ENCODE results near the gene TXNIP. TPM values are rescaled to one million over a fixed set of nuclear protein-coding genes. Genes with fewer than 3 reads are reported as not detected.

Gene TXNIP
- total RNA-seq, 1 donor from 2014 or later = 39.1 TPM

- H3K4me3 Mint-ChIP-seq (ENCODE audit: low read depth) = no peak overlapping the region
- peaks cover 59% of the 10 kb centered on the region for H3K4me1 Mint-ChIP-seq (ENCODE audit: low read depth)
- H3K9me3 Mint-ChIP-seq = no peaks in the 10 kb centered on the region
- no peak for DNase-seq (ENCODE audit: low spot score)
- H3K27ac Mint-ChIP-seq = no peak overlapping the region
- peaks cover 32% of the 10 kb centered on the region for H3K36me3 Mint-ChIP-seq (ENCODE audit: low read depth)
- no peaks in the 10 kb centered on the region for H3K27me3 Mint-ChIP-seq (ENCODE audit: low read depth)
- intact Hi-C loops (cut with micrococcal nuclease) = no loop called here
These were observed 42.5 kb downstream of the TXNIP start for GRCh38 chr1:145953861-145954260.

- Mint-ChIP-seq H3K27ac (no peak overlapping the region), H3K27me3 (ENCODE audit: low read depth) (no peaks in the 10 kb centered on the region), H3K9me3 (no peaks in the 10 kb centered on the region), H3K36me3 (ENCODE audit: low read depth) (peaks cover 32% of the 10 kb centered on the region), H3K4me3 (ENCODE audit: low read depth) (no peak overlapping the region), H3K4me1 (ENCODE audit: low read depth) (peaks cover 50% of the 10 kb centered on the region)
- no peak for DNase-seq (ENCODE audit: low spot score)
- intact Hi-C loops (cut with micrococcal nuclease) = no loop called here
These were observed 43.5 kb downstream of the TXNIP start for GRCh38 chr1:145952903-145953302.

GRCh38 chr1:145951526-145951925, 44.9 kb downstream of the TXNIP start:
- Mint-ChIP-seq H3K9me3 (no peaks in the 10 kb centered on the region), H3K27me3 (ENCODE audit: low read depth) (no peaks in the 10 kb centered on the region), H3K27ac (no peak overlapping the region), H3K36me3 (ENCODE audit: low read depth) (peaks cover 39% of the 10 kb centered on the region), H3K4me1 (ENCODE audit: low read depth) (peaks cover 46% of the 10 kb centered on the region), H3K4me3 (ENCODE audit: low read depth) (no peak overlapping the region)
- intact Hi-C loops (cut with micrococcal nuclease) = no loop called here
- DNase-seq (ENCODE audit: low spot score) = no peak

DNA sequence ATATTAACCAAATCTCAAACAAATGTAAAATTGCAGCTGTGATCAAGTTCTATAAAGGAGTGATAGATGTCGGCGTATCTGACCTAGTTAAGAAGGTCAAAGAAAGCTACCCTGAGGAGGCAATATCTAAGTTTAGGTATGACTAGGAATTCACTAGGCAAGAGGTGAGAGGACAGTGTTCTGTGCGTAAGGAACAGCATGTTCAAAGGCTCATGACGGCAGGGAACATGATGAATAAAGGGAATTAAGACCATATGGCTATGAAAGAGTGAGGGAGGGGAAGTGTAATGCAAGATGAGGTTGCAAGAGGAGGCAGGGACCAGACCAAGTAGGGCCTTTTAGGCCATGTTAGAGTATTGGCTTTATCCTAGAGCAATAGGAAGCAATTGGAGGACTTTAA, 47.2 kb downstream of the TXNIP start:
- Mint-ChIP-seq H3K4me1 (ENCODE audit: low read depth) (peaks cover 26% of the 10 kb centered on the region), H3K27ac (no peak overlapping the region)
- intact Hi-C loops (cut with micrococcal nuclease) = no loop called here

DNA sequence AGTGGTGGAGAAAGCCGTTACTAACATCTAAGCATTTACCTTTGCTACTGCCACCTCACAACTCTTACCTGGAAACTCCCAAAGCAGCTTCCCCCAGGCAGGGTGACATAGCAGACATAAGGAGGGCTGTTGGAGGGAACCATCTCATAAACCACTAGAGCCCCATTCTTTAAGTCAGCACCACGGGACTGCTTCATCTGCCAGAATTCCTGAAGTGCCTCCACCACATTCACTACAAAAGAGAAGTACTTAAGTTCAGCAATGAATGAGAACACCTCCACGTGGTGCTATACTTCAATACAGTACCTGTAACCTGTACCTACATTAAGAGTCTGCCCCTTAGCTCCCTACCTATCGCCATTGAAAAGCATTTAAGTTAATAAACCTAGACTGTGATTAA, 48.8 kb downstream of the TXNIP start:
- Mint-ChIP-seq H3K36me3 (ENCODE audit: low read depth) (peaks cover 48% of the 10 kb centered on the region), H3K27me3 (ENCODE audit: low read depth) (no peaks in the 10 kb centered on the region), H3K4me3 (ENCODE audit: low read depth) (no peak overlapping the region), H3K27ac (no peak overlapping the region), H3K9me3 (no peaks in the 10 kb centered on the region), H3K4me1 (ENCODE audit: low read depth) (peaks cover 25% of the 10 kb centered on the region)
- no peak for DNase-seq (ENCODE audit: low spot score)
- intact Hi-C loops (cut with micrococcal nuclease) = no loop called here

More for the DNA sequence above, 47.2 kb downstream of the TXNIP start:
- Mint-ChIP-seq H3K4me3 (ENCODE audit: low read depth) (no peak overlapping the region), H3K27me3 (ENCODE audit: low read depth) (no peaks in the 10 kb centered on the region), H3K9me3 (no peaks in the 10 kb centered on the region), H3K36me3 (ENCODE audit: low read depth) (peaks cover 45% of the 10 kb centered on the region)
- no peak for DNase-seq (ENCODE audit: low spot score)

- intact Hi-C loops (cut with micrococcal nuclease) = no loop called here
- Mint-ChIP-seq H3K9me3 (no peaks in the 10 kb centered on the region), H3K36me3 (ENCODE audit: low read depth) (peaks cover 46% of the 10 kb centered on the region), H3K27ac (no peak overlapping the region), H3K4me1 (ENCODE audit: low read depth) (peaks cover 18% of the 10 kb centered on the region), H3K27me3 (ENCODE audit: low read depth) (no peaks in the 10 kb centered on the region), H3K4me3 (ENCODE audit: low read depth) (no peak overlapping the region)
- no peak for DNase-seq (ENCODE audit: low spot score)
These were observed 49.8 kb downstream of the TXNIP start for GRCh38 chr1:145946477-145946986.

DNA sequence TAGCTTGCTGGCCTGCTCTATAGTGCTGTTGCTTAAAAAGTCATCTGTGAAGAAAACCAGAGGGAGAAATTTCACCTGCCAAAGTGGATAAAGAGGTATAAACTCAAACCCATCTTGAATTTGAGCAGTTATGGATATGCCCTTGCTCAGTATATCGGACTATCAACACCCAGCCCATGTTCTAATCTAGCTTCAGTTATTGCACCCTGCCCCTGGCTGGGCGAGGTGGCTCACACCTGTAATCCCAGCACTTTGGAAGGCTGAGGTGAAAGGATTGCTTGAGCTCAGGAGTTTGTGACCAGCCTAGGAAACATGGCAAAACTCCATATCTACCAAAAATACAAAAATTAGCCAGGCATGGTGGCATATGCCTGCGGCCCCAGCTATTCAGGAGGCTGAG, 51.8 kb downstream of the TXNIP start:
- no peaks in the 10 kb centered on the region for H3K27me3 Mint-ChIP-seq (ENCODE audit: low read depth)
- peaks cover 5% of the 10 kb centered on the region for H3K4me1 Mint-ChIP-seq (ENCODE audit: low read depth)
- peaks cover 38% of the 10 kb centered on the region for H3K36me3 Mint-ChIP-seq (ENCODE audit: low read depth)
- DNase-seq (ENCODE audit: low spot score) = no peak
- no peak overlapping the region for H3K4me3 Mint-ChIP-seq (ENCODE audit: low read depth)
- H3K9me3 Mint-ChIP-seq = no peaks in the 10 kb centered on the region
- no peak overlapping the region for H3K27ac Mint-ChIP-seq
- intact Hi-C loops (cut with micrococcal nuclease) = no loop called here

- Mint-ChIP-seq H3K4me1 (ENCODE audit: low read depth) (peaks cover 2% of the 10 kb centered on the region), H3K27me3 (ENCODE audit: low read depth) (no peaks in the 10 kb centered on the region), H3K4me3 (ENCODE audit: low read depth) (no peak overlapping the region), H3K36me3 (ENCODE audit: low read depth) (peaks cover 43% of the 10 kb centered on the region), H3K27ac (no peak overlapping the region), H3K9me3 (no peaks in the 10 kb centered on the region)
- no peak for DNase-seq (ENCODE audit: low spot score)
- intact Hi-C loops (cut with micrococcal nuclease) = no loop called here
These were observed 53.5 kb downstream of the TXNIP start for GRCh38 chr1:145942871-145943270.

Other genes starting within 250 kb of the TXNIP start
- gene RNF115, start 172.5 kb downstream of the TXNIP start, total RNA-seq = 15.5 TPM in 2 replicates
- 31.6 and 33.4 TPM in 2 replicates for gene POLR3C, start 172.4 kb downstream of the TXNIP start, total RNA-seq
- gene NUDT17, start 150.9 kb downstream of the TXNIP start, total RNA-seq = 2.6 and 3.4 TPM in 2 replicates
- gene PIAS3, start 137.5 kb downstream of the TXNIP start, total RNA-seq = 21.1 and 21.3 TPM in 2 replicates
- gene ANKRD35, start 110.7 kb downstream of the TXNIP start, total RNA-seq = 0.23 and 0.37 TPM in 2 replicates
- 0.89 and 1.1 TPM in 2 replicates for gene ITGA10, start 86.5 kb downstream of the TXNIP start, total RNA-seq
- 22.1 and 23.4 TPM in 2 replicates for gene PEX11B, start 77.9 kb downstream of the TXNIP start, total RNA-seq
- gene RBM8A, start 69.1 kb downstream of the TXNIP start, total RNA-seq = 270 and 287 TPM in 2 replicates
- gene LIX1L, start 38.6 kb downstream of the TXNIP start, total RNA-seq = 38.1 and 39.4 TPM in 2 replicates
- gene ANKRD34A, start 32.0 kb downstream of the TXNIP start, total RNA-seq = 4.1 TPM in 2 replicates
- 13.2 and 14.7 TPM in 2 replicates for gene POLR3GL, start 31.9 kb downstream of the TXNIP start, total RNA-seq
- not detected in 2 replicates for gene HJV, start 25.2 kb upstream of the TXNIP start, total RNA-seq
- 4.2 and 4.9 TPM in 2 replicates for gene NBPF10, start 148.2 kb upstream of the TXNIP start, total RNA-seq
- 40.9 and 41.9 TPM in 2 replicates for gene NOTCH2NLA, start 232.4 kb upstream of the TXNIP start, total RNA-seq

All from activated T-helper 2 cell treated with anti-CD3 and anti-CD28 coated beads, Interferon-gamma antibody, Interleukin-2, Interleukin-4, amounts not matched to agents 10 μg/mL and 5 μg/mL and 100 μg/mL, durations not matched to agents 14 hours and 24 hours and 36 hours (primary cell).